Smooth muscle cell (in vitro differentiated cells): ENCODE measurements around the gene CBR1. TPM values are rescaled to one million over a fixed set of nuclear protein-coding genes. Genes with fewer than 3 reads are reported as not detected.

ENCODE experiments used
- DNase-seq: peaks from one replicate; lab custom pipeline; 2025; ENCODE audit not compliant: unreplicated experiment; lab: John Stamatoyannopoulos, UW
- H2AFZ ChIP-seq: fragments of 200-600 bp; sonication (generic); 2 replicates; pipeline ENCODE4 v1.6.0; 2016; ENCODE audit warnings: antibody characterized with exemption, low read depth, mild to moderate bottlenecking
- H3F3A ChIP-seq: fragments of 200-600 bp; sonication (generic); 2 replicates; pipeline ENCODE4 v1.6.0; 2017; ENCODE audit warnings: antibody characterized with exemption, low read depth
- H3K27ac ChIP-seq: fragments of 200-600 bp; sonication (generic); 2 replicates; pipeline ENCODE4 v1.5.1; 2016; ENCODE audit warnings: low read depth, mild to moderate bottlenecking
- H3K27me3 ChIP-seq: fragments of 200-600 bp; sonication (generic); 2 replicates; pipeline ENCODE4 v1.6.1; 2016; ENCODE audit warnings: low read depth, mild to moderate bottlenecking
- H3K36me3 ChIP-seq: fragments of 200-600 bp; sonication (generic); 2 replicates; pipeline ENCODE4 v1.5.1; 2016; ENCODE audit warnings: low read depth
- H3K4me1 ChIP-seq: fragments of 200-600 bp; sonication (generic); 2 replicates; pipeline ENCODE4 v1.5.1; 2016; ENCODE audit warnings: low read depth
- H3K4me2 ChIP-seq: fragments of 200-600 bp; sonication (generic); 2 replicates; pipeline ENCODE4 v1.6.0; 2016; ENCODE audit warnings: mild to moderate bottlenecking
- H3K4me3 ChIP-seq: fragments of 200-600 bp; sonication (generic); 2 replicates; pipeline ENCODE4 v1.5.1; 2016; ENCODE audit warnings: mild to moderate bottlenecking
- H3K79me2 ChIP-seq: fragments of 200-600 bp; sonication (generic); 2 replicates; pipeline ENCODE4 v1.6.0; 2016; ENCODE audit warnings: low read depth, mild to moderate bottlenecking
- H3K9ac ChIP-seq: fragments of 200-600 bp; sonication (generic); 2 replicates; pipeline ENCODE4 v1.6.0; 2016; ENCODE audit warnings: low read depth
- H3K9me3 ChIP-seq: fragments of 200-600 bp; sonication (generic); replicated peaks from 2 replicates; pipeline ENCODE4 v1.5.1; 2016; ENCODE audit warnings: low read depth
- H4K20me1 ChIP-seq: fragments of 200-600 bp; sonication (generic); 2 replicates; pipeline ENCODE4 v1.6.0; 2016; ENCODE audit warnings: low read depth
- CTCF ChIP-seq: fragments of 200-600 bp; sonication (generic); IDR thresholded peaks from 2 replicates; pipeline ENCODE4 v1.5.1; 2017; ENCODE audit warnings: borderline replicate concordance, mild to moderate bottlenecking, antibody characterized with exemption; ENCODE audit not compliant: insufficient read depth, poor library complexity, severe bottlenecking
- WGBS: methylation state at CpG from one replicate; pipeline ENCODE4 v1.1.7; 2016; ENCODE audit warnings: low lambda C conversion rate; 5-methylcytosine and 5-hydroxymethylcytosine counted together
- polyA plus RNA-seq: library from polyadenylated mRNA; unstranded; fragments of >200 nt; fragmentation: Nextera tagmentation; extraction: Ambion mirVana; gene quantifications from 2 replicates; pipeline ENCODE4 v1.2.1, GENCODE V29; 2016
- total RNA-seq: library from RNA; depleted of rRNA; stranded (reverse); fragments of >200 nt; gene quantifications from 2 replicates; pipeline ENCODE4 v1.2.3, GENCODE V29; 2014

Gene CBR1
- total and polyA plus RNA-seq, 2 experiments from 2014 or later = 67.1 to 90.7 TPM

GRCh38 chr21:36111238-36111637, 41.4 kb downstream of the CBR1 start:
- Histone ChIP-seq H2AFZ (no peak overlapping the region), H3K9me3 (no peaks in the 10 kb centered on the region), H3K4me3 (no peak overlapping the region), H3K36me3 (no peaks in the 10 kb centered on the region), H3K4me2 (no peak overlapping the region), H4K20me1 (no peaks in the 10 kb centered on the region), H3K9ac (no peak overlapping the region), H3K79me2 (no peaks in the 10 kb centered on the region), H3K27ac (no peak overlapping the region), H3K27me3 (peaks cover 14% of the 10 kb centered on the region), H3K4me1 (no peaks in the 10 kb centered on the region), H3F3A (no peaks in the 10 kb centered on the region)
- TF ChIP-seq CTCF = no peak
- no peak for DNase-seq
- 79% methylated on average over 8 of the region's 8 CpGs for WGBS

- no peak for TF ChIP-seq CTCF
- H3K27me3 ChIP-seq = no peaks in the 10 kb centered on the region
- H4K20me1 ChIP-seq = no peaks in the 10 kb centered on the region
- no peaks in the 10 kb centered on the region for H3K4me1 ChIP-seq
- no peaks in the 10 kb centered on the region for H3K36me3 ChIP-seq
- no peak overlapping the region for H3K4me3 ChIP-seq
- H3K27ac ChIP-seq = no peak overlapping the region
- H3K4me2 ChIP-seq = no peak overlapping the region
- H2AFZ ChIP-seq = no peak overlapping the region
- H3K9ac ChIP-seq = no peak overlapping the region
- H3K9me3 ChIP-seq = no peaks in the 10 kb centered on the region
- 90% methylated on average over 17 of the region's 17 CpGs for WGBS
- no peaks in the 10 kb centered on the region for H3K79me2 ChIP-seq
- H3F3A ChIP-seq = no peaks in the 10 kb centered on the region
- DNase-seq = no peak
These were observed 44.0 kb downstream of the CBR1 start for GRCh38 chr21:36113647-36114428.

- WGBS = 91% methylated on average over 6 of the region's 6 CpGs
These were observed 45.4 kb downstream of the CBR1 start for GRCh38 chr21:36115138-36115730.

More at GRCh38 chr21:36115138-36115730, 45.4 kb downstream of the CBR1 start:
- H4K20me1 ChIP-seq = no peaks in the 10 kb centered on the region
- no peaks in the 10 kb centered on the region for H3K36me3 ChIP-seq
- no peaks in the 10 kb centered on the region for H3K4me1 ChIP-seq
- TF ChIP-seq CTCF = no peak
- no peaks in the 10 kb centered on the region for H3K27me3 ChIP-seq
- H3K9me3 ChIP-seq = no peaks in the 10 kb centered on the region
- no peak for DNase-seq
- H3K27ac ChIP-seq = no peak overlapping the region
- H3K79me2 ChIP-seq = no peaks in the 10 kb centered on the region
- H3K4me3 ChIP-seq = no peak overlapping the region
- H3F3A ChIP-seq = no peaks in the 10 kb centered on the region
- H3K4me2 ChIP-seq = no peak overlapping the region
- no peak overlapping the region for H2AFZ ChIP-seq
- H3K9ac ChIP-seq = no peak overlapping the region
